GM21723 (cell line): ENCODE results near the gene CHD2.

Experiments used
- ATAC-seq: cut with Tn5 transposase; IDR thresholded peaks from one replicate; pipeline ENCODE4 v1.9.1; 2021; ENCODE audit warnings: mild to moderate bottlenecking, moderate library complexity; ENCODE audit not compliant: unreplicated experiment

The CHD2 gene

GRCh38 chr15:93044301-93045190 lies 144.4 kb downstream of the CHD2 start:
- ATAC-seq: no peak

GRCh38 chr15:93045191-93045785 lies 145.2 kb downstream of the CHD2 start:
- ATAC-seq: no peak

GRCh38 chr15:93046120-93046519 lies 146.0 kb downstream of the CHD2 start:
- no peak for ATAC-seq

DNA sequence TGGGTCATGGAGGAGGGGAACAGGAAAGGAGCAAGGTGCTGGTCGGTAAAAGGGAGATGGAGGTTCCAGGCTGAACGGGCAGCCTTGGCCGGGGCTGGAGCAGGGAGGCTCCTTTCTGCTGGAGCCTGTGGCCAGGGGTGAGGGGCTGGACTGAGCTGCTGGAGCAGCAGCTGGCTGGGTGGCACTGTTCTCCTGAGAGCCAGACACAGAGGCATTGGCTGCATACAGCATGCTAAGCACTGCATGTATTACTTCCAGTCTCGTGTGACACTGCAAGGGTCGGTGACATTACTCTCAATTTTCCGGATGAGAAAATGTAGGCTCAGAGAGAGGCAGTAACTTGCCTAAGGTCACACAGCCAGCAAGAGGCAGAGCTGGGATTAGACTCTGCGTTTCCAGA lies 146.6 kb downstream of the CHD2 start:
- no peak for ATAC-seq

GRCh38 chr15:93047621-93048425 lies 147.7 kb downstream of the CHD2 start:
- no peak for ATAC-seq

- ATAC-seq: no peak
These were observed 148.2 kb downstream of the CHD2 start for GRCh38 chr15:93048426-93048721.

DNA sequence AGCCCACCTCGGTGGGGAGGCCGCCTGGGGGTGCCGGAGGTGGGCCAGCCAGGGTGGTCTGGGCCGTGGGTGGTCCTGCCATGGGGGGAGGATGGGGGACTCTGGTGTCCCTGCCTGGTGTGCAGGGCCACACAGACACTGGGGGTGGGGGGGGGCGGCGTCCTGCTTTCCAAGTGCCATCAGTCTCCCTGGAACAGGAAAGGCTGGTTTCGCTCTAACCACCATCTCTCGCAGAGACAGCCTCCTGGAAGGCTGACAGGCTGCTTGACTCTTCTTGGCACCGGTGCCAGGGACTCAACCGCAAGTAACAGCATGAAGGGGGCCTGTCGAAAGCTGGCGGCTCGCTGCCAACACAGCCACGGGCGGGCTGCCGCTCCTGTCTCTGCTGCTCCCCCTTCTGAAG lies 148.6 kb downstream of the CHD2 start:
- ATAC-seq: no peak

GRCh38 chr15:93049233-93049632 lies 149.1 kb downstream of the CHD2 start:
- ATAC-seq: no peak

- no peak for ATAC-seq
These were observed 149.9 kb downstream of the CHD2 start for GRCh38 chr15:93049914-93050578.

GRCh38 chr15:93050648-93051047 lies 150.5 kb downstream of the CHD2 start:
- no peak for ATAC-seq

DNA sequence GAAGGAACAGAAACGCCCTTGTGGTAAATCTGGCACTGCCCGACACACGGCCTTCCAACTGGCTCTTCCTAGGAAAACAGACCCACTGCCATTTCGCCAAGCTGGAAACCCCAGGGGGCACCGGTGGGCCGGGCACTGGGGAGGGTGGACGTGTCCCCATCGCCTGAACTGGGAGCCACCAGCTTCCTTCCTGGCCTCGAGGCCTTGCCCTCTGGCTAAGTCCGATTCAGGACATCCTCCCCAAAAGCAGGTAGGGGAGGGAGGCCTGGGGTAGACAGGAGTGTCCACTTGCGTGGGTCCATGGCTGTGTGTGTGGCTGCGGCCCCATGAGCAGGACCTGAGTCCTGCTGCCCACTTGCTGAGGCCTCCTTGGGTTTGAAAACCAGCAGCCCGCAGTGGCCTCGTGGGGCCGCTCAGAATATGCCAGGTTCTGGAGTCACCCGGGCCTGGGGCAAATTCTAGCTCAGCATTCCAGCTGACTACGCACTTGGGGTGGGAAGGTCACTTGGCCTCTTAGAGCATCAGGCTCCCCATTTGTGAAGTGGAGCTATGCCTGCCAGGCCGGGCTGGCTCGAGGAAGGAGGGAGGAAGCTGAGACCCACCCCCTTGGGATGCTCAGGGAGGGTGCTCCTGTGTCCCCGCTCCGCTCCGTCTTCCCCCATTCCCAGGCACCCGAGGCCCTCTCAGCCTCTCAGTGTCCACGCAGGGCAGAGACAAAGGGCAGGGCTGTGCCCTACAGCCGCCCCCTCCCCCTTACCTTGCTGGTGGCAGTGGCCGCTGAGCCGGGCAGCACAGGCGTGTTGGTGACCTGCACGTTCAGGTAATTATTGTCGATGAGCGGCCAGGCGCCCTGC lies 151.3 kb downstream of the CHD2 start:
- no peak for ATAC-seq

- ATAC-seq: no peak
These were observed 152.2 kb downstream of the CHD2 start for GRCh38 chr15:93052090-93052879.

DNA sequence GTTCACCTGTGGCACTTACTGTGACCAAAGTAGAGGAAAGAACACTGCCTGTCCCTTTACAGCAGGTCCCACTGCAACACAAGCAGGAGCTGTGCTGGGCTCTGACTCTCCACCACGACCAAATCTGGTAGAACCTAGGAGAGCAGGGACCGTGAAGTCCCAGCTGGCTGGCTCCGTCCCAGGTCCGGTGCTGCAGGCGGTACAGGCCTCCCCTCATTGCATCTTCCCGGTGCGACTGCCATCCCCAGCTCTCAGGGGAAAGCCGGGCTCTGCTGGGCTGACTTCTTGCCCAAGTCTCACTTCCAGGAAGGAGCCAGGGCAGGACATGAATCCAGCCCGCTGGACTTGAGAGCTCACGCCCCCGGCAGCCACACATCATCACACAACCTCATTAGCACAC lies 155.1 kb downstream of the CHD2 start:
- no peak for ATAC-seq

- ATAC-seq: no peak
These were observed 156.7 kb downstream of the CHD2 start for GRCh38 chr15:93056836-93057235.

DNA sequence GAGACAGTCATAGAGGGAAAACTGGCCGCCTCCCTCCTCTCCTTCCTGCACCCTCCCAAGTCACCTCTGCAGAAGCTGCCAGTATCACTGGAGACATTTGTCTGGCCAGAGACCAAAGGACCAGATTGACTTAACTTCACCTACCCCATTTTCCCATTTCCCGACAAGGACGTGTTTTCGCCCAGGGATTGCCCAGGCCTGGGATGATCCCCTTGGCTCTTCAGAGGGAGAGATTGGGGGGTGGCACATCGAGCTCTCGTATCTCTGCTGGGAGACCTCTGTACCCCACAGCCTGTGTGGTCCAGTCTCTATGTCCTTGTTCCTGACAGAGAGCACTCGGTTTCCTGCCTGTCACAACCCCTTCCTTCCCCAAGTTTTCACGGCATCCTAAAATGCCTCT lies 157.5 kb downstream of the CHD2 start:
- ATAC-seq: no peak

DNA sequence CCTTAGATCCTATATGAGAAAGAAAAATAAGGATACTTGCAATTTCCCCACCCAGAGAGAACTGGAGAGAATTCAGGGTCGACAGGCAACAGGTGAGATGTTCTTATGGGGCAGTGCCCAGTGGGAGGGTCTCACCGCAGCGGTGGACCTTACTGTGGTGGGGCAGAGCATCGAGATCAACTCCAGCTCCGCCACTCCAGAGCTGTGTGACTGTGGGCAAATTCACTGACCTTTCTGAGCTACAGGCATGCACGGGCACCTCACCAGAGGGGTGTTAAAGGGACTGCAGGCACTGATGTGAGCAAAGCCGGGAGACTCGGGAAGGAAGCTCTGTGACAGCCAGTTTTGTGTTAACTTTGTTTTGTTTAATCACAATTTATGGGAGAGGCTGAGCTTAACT lies 158.0 kb downstream of the CHD2 start:
- ATAC-seq: no peak

- no peak for ATAC-seq
These were observed 158.8 kb downstream of the CHD2 start for GRCh38 chr15:93058904-93059427.

- ATAC-seq: no peak
These were observed 159.3 kb downstream of the CHD2 start for GRCh38 chr15:93059442-93059841.
